Measurements from ENCODE around the gene MORC2.

MORC2 gene

GRCh38 chr22:30968015-30968923 lies at the start of gene MORC2:
Gene MORC2, minus strand, starts transcription at chr22:30968774. Its CDS starts 885 bp downstream, at chr22:30967889.
- DNase-seq (ENCODE audit: low spot score) = peak; percentile 8

DNA sequence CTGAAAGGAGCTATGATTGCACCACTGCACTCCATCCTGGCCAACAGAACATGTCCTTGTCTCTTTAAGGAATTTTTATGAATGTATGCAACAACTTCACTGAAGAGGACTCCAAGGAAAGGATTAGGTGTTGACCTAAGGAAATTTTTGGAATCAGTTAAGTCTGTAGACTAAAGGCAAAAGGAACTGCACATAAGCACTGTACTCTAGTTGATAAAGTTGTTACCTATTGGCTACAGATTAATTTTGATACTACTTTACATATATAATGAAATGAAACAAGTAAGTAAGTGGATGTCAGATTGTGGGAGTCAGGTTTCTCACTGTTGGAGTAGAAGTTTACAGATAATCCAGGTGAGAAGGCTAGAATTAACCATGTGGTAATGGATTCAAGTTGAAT lies 37.0 kb upstream of the MORC2 start:
- no peak for DNase-seq (ENCODE audit: low spot score)

DNA sequence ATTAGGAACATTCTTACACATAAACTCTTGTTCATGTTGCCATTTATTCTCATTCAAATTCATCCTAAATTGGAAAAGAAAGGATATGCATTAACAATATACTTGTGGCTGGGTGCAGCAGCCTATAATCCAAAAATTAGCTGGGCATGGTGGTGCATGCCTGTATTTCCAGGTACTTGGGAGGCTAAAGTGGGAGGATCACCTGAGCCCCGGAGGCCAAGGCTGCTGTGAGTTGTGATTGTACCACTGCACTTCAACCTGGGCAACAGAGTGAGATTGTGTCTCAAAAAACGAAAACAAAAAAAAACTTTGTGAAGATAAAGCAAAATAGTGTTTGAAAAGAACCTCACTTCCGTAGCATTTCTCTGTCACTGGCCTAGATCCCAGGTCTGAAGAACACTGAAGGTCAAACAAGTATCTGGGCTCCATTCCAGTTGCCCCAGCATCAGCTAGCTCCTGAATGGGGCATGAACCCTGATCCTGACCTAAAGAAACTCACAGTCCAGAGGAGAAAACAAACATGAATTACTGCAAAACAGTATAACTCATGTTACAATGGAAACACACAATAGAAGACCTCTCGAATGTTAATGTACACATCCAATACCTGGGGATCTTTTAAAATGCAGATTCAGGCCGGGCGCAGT lies 32.7 kb upstream of the MORC2 start:
- DNase-seq (ENCODE audit: low spot score) = no peak

GRCh38 chr22:30998329-30998728 lies 29.8 kb upstream of the MORC2 start:
- no peak for DNase-seq (ENCODE audit: low spot score)

- no peak for DNase-seq (ENCODE audit: low spot score)
Observed at GRCh38 chr22:30996462-30996861, 27.9 kb upstream of the MORC2 start.

DNA sequence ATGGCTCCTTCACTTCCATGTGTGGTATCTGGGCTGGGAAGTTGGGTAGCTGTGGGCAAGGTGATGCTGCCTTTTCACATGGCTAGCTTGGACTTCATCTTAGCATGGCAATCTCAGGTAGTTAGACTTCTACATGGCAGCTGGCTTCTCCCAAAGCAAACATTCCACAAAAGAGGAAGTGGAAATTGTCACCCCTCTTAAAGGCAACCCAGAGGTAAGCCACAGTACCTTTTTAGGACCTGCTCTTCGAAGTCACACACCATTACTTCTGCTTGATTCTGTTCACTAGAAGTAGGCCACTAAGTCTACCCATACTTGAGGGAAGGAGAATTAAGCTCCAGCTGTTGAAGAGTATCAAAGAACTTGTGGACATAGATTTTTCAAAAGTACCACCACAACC lies 26.4 kb upstream of the MORC2 start:
- no peak for DNase-seq (ENCODE audit: low spot score)

DNA sequence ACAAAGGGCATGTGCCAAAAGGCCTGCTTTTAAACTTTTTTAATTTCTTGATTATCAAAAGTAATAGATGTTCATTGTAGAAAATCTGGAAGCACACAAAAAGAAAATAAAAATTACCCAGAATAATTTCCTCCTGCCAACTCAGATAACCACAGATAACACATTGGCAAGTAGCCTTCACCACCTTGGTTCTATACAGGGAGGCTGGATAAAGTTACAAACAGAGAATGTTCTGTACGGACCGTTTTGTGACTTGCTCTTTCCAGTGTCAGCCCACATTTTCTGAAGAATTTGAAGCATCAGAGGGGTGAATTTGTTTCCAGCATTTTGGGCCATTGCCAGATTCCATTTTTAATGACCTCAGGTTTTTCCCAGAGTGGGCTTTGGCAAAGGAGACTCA lies 24.0 kb upstream of the MORC2 start:
- no peak for DNase-seq (ENCODE audit: low spot score)

DNA sequence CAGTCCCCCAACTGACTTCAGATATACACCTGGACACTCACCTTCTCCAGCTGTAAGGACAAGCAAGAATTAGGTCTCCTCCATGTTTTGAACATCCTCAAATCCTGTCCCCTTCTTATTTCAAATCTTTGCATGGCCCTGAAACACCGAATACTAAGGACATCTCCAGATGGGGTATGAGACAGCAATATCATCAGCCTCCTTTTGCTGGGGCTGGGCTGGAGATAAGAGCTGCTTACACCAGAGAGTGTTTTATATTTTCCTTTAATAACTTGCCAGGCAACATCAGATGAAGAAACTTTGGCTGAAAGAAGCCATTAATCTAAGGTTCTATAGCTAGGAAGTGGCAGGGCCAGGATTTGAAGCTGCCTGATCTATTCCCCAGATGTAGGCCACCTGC lies 22.1 kb upstream of the MORC2 start:
- DNase-seq (ENCODE audit: low spot score) = no peak

DNA sequence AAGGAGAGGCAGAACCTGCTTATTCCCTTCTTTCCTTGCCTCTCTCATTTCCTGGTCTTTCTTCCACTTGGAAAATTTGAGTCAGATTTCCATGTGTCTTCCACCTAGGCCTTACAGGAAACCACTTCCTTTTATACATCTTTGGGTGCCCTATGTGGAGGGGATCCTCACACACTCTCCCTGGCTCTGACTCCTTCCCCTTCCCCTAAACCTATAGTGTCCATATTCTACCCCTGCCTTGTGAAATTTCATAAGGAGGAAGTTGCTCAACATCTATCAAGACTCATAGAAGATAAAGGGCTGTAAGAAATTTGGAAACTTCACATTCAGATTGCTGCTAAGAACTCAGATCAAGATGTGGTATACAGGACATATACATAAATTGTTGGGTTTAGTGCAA lies 20.9 kb upstream of the MORC2 start:
- no peak for DNase-seq (ENCODE audit: low spot score)

- no peak for DNase-seq (ENCODE audit: low spot score)
Observed at GRCh38 chr22:30985561-30986208, 17.1 kb upstream of the MORC2 start.

- DNase-seq (ENCODE audit: low spot score) = no peak
Observed at GRCh38 chr22:30984317-30984716, 15.7 kb upstream of the MORC2 start.

- no peak for DNase-seq (ENCODE audit: low spot score)
Observed at GRCh38 chr22:30982512-30982911, 13.9 kb upstream of the MORC2 start.

DNA sequence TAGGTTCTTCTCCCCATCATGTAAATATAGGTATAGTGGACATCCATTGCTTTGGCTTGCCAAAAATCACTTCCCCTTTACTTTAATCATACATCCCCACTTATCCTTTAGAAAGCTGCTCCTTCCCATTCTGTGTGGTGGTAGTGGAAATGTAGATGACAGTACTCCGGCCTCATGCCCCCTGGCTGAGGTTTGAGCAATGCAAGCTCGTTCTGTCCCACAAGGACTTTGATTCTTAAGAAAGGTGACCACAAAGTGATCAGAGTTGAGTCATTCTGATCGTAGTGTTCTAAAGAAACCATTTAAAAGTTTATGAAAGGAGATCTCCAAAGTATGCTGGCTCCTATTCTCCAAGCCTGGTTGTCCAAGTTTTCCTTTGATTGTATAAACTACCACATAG lies 11.4 kb upstream of the MORC2 start:
- no peak for DNase-seq (ENCODE audit: low spot score)

- DNase-seq (ENCODE audit: low spot score) = no peak
Observed at GRCh38 chr22:30978304-30978962, 9.9 kb upstream of the MORC2 start.

GRCh38 chr22:30970356-30970746 lies 1.8 kb upstream of the MORC2 start:
- DNase-seq (ENCODE audit: low spot score) = no peak

- DNase-seq (ENCODE audit: low spot score) = peak; percentile 25
Observed at GRCh38 chr22:30969532-30970355, 1.2 kb upstream of the MORC2 start.

GRCh38 chr22:30968924-30969531 lies 454 bp upstream of the MORC2 start, which contains the start of gene TUG1:
Gene TUG1, plus strand, starts transcription at chr22:30969265.
- peak; percentile 98 for DNase-seq (ENCODE audit: low spot score)

- DNase-seq (ENCODE audit: low spot score) = no peak
Observed at GRCh38 chr22:30964858-30965257, 3.7 kb downstream of the MORC2 start.

- no peak for DNase-seq (ENCODE audit: low spot score)
Observed at GRCh38 chr22:30955153-30955552, 13.4 kb downstream of the MORC2 start.

- no peak for DNase-seq (ENCODE audit: low spot score)
Observed at GRCh38 chr22:30953206-30953605, 15.4 kb downstream of the MORC2 start.

Data from CD4-positive, alpha-beta T cell treated with Interleukin-15 for 4 hours (primary cell).